Measurements from ENCODE around the gene PCSK2. TPM values are rescaled to one million over a fixed set of nuclear protein-coding genes. Genes with fewer than 3 reads are reported as not detected.

Gene PCSK2
- total RNA-seq, 1 donor from 2014 or later, result 46.4 TPM

DNA sequence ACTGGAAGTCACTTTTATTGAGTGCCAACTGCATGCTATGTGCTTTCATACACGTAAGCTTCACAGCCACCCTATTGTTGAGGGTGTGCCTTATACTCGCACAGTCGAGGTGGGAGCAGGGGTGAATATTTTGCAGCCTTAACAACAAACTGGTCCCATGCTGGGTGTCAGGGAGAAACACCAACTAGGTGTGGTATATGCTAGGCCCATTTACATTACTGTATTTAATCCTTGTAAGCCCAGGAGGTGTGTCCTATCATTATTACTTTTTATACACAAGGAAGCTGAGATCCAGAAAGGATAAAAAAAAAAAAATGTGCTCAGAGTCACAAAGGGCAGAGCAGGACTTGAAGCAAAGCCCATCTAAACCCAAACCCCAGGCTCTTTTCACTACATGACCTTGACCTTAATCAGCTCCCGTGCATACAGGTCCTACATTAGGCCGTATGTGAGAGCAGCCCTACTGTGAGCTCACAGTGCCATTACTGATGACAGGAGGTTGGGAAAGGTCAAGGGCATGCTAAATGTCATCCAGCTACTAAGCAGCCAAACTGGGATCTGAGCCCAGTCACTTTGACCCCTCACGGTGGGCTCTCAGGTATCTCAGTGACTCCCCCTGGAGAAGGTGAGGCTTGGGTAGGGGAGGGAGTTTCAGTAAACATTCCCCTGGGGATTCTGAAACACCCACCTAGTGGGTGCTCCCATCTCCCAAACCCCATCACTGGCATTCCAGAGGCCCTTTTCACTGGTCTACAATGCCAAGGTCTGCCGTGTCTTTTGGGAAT, 242.6 kb downstream of the PCSK2 start:
- Mint-ChIP-seq H3K4me1 (ENCODE audit: unreplicated experiment) (peaks cover 7% of the 10 kb centered on the region), H3K27me3 (no peaks in the 10 kb centered on the region), H3K9me3 (no peaks in the 10 kb centered on the region), H3K4me3 (no peak overlapping the region), H3K36me3 (no peaks in the 10 kb centered on the region), H3K27ac (no peak overlapping the region)
- no peak for DNase-seq (ENCODE audit: extremely low spot score, unreplicated experiment)
- TF ChIP-seq, protein P1, sequence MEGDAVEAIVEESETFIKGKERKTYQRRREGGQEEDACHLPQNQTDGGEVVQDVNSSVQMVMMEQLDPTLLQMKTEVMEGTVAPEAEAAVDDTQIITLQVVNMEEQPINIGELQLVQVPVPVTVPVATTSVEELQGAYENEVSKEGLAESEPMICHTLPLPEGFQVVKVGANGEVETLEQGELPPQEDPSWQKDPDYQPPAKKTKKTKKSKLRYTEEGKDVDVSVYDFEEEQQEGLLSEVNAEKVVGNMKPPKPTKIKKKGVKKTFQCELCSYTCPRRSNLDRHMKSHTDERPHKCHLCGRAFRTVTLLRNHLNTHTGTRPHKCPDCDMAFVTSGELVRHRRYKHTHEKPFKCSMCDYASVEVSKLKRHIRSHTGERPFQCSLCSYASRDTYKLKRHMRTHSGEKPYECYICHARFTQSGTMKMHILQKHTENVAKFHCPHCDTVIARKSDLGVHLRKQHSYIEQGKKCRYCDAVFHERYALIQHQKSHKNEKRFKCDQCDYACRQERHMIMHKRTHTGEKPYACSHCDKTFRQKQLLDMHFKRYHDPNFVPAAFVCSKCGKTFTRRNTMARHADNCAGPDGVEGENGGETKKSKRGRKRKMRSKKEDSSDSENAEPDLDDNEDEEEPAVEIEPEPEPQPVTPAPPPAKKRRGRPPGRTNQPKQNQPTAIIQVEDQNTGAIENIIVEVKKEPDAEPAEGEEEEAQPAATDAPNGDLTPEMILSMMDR (conservative IDR thresholded peaks at IDR 0.05), result no peak

DNA sequence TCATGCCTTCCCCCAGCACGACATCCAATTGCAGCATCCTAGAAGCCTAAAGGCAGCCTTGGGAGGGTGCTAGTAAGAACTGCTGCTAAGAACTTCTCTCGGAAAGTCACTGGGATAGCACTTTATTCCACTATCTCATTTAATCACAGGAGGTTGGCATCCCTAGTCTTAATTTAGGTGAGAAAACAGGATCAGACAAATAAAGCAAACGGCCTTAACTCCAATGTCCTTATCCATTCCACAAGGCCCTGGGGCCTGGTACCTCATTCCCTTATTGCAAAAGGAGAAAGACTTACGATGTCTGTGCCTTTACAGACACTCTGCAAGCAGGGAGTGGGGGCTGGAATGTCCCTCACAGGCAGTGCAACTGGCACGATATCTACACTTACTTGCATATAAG, 243.7 kb downstream of the PCSK2 start:
- Mint-ChIP-seq H3K4me3 (no peak overlapping the region), H3K4me1 (ENCODE audit: unreplicated experiment) (peaks cover 7% of the 10 kb centered on the region)

DNA sequence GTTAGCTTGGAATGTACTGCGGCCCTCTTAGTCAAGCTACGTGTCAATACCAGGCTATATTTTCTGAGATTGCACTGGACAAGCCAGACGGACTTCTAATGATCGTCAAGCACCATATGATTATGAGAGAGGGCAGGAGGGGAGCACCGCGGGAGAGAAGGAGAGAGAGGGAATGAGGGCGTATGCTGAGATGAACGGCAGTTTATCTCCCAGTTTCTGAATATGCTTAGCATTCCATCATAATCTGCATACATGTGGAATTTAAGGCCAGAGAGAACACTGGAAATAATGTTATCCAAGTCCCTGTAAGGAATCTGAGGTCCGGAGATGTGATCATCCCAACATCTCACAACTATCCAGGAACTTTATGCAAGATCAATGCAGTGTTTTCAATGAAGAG, 244.1 kb downstream of the PCSK2 start:
- Mint-ChIP-seq H3K9me3 (no peaks in the 10 kb centered on the region), H3K27me3 (no peaks in the 10 kb centered on the region), H3K27ac (no peak overlapping the region)

More for the DNA sequence above, 243.7 kb downstream of the PCSK2 start:
- TF ChIP-seq, protein P1 (conservative IDR thresholded peaks at IDR 0.05), result no peak
- no peak for DNase-seq (ENCODE audit: extremely low spot score, unreplicated experiment)
- H3K27me3 Mint-ChIP-seq, result no peaks in the 10 kb centered on the region
- no peaks in the 10 kb centered on the region for H3K9me3 Mint-ChIP-seq
- no peak overlapping the region for H3K27ac Mint-ChIP-seq
- no peaks in the 10 kb centered on the region for H3K36me3 Mint-ChIP-seq

DNA sequence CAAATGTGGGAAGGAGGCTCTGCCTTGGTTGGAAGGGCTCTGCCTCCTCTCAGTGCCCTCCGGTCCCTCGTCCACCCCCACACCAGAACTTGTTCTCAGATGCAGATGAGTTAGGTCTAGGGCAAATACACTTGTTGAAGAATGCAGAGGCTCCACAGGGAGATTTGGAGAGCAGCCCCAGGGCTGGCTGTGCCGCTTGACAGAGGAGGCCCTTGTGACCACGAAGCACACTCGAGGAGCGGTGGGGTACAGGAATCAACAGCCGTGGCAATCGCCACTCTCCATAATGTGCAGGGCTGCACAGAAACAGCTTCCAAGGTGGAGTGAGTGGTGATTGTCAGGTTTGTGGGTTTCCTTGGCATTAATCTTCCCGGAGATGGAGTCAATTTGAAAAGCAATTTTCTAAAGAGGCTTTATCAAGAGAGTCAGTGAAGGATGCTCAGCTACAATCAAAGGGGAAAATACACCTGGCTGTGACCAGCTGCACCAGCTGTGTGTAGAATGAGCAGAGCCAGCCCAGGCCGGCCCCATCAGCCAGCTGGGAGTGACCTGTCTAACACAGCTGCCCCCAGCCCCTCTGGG, 244.9 kb downstream of the PCSK2 start:
- Mint-ChIP-seq H3K4me3 (no peak overlapping the region), H3K4me1 (ENCODE audit: unreplicated experiment) (peaks cover 7% of the 10 kb centered on the region), H3K27me3 (no peaks in the 10 kb centered on the region), H3K27ac (no peak overlapping the region), H3K36me3 (no peaks in the 10 kb centered on the region), H3K9me3 (no peaks in the 10 kb centered on the region)
- TF ChIP-seq, protein P1 (conservative IDR thresholded peaks at IDR 0.05), result no peak
- no peak for DNase-seq (ENCODE audit: extremely low spot score, unreplicated experiment)

More for the DNA sequence above, 244.1 kb downstream of the PCSK2 start:
- Mint-ChIP-seq H3K36me3 (no peaks in the 10 kb centered on the region), H3K4me1 (ENCODE audit: unreplicated experiment) (peaks cover 7% of the 10 kb centered on the region), H3K4me3 (no peak overlapping the region)
- TF ChIP-seq, protein P1 (conservative IDR thresholded peaks at IDR 0.05), result no peak
- DNase-seq (ENCODE audit: extremely low spot score, unreplicated experiment), result no peak

DNA sequence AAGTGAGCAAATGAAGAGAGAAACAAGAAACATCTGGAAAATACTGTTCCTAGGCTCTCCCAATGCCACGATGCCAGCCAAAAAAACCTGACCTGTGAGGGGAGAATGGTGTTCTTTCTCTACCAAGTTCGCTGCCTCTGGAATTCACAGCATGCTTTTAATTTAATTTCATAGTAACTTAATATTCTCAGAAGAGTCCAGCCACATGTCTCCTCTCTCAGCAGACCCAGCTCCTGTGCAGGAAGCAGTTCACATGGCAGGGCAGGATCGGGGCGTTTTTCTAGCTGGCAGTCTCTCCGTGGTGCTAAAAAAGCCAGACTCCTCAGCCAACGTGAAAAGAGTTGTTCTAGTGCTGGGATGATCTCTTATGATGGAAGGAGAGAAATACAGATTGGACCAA, 246.8 kb downstream of the PCSK2 start:
- Mint-ChIP-seq H3K9me3 (no peaks in the 10 kb centered on the region), H3K27me3 (no peaks in the 10 kb centered on the region), H3K27ac (no peak overlapping the region), H3K4me3 (no peak overlapping the region), H3K36me3 (no peaks in the 10 kb centered on the region), H3K4me1 (ENCODE audit: unreplicated experiment) (peaks cover 7% of the 10 kb centered on the region)
- TF ChIP-seq, protein P1 (conservative IDR thresholded peaks at IDR 0.05), result no peak
- DNase-seq (ENCODE audit: extremely low spot score, unreplicated experiment), result no peak
